ENCODE data around the gene AGPAT4.

AGPAT4 gene

GRCh38 chr6:161162722-161163121, 111.1 kb downstream of the AGPAT4 start:
- DNase-seq, result no peak

GRCh38 chr6:161161889-161162624, 111.8 kb downstream of the AGPAT4 start:
- DNase-seq, result no peak

GRCh38 chr6:161161121-161161520, 112.7 kb downstream of the AGPAT4 start:
- DNase-seq, result no peak

- no peak for DNase-seq
These were observed 119.0 kb downstream of the AGPAT4 start for GRCh38 chr6:161154796-161155335.

- DNase-seq, result no peak
These were observed 120.1 kb downstream of the AGPAT4 start for GRCh38 chr6:161153725-161154124.

- DNase-seq, result peak; percentile 34
These were observed 120.8 kb downstream of the AGPAT4 start for GRCh38 chr6:161152907-161153662.

GRCh38 chr6:161152527-161152862, 121.4 kb downstream of the AGPAT4 start:
- no peak for DNase-seq

- DNase-seq, result no peak
These were observed 122.0 kb downstream of the AGPAT4 start for GRCh38 chr6:161151660-161152526.

- DNase-seq, result no peak
These were observed 122.7 kb downstream of the AGPAT4 start for GRCh38 chr6:161151059-161151645.

GRCh38 chr6:161150566-161150965, 123.3 kb downstream of the AGPAT4 start:
- no peak for DNase-seq

- DNase-seq, result no peak
These were observed 123.7 kb downstream of the AGPAT4 start for GRCh38 chr6:161150136-161150535.

- DNase-seq, result no peak
These were observed 130.0 kb downstream of the AGPAT4 start for GRCh38 chr6:161143663-161144430.

GRCh38 chr6:161142957-161143296, 130.9 kb downstream of the AGPAT4 start:
- DNase-seq, result no peak

- no peak for DNase-seq
These were observed 132.7 kb downstream of the AGPAT4 start for GRCh38 chr6:161141173-161141572.

GRCh38 chr6:161140554-161140875, 133.3 kb downstream of the AGPAT4 start:
- DNase-seq, result no peak

- no peak for DNase-seq
These were observed 133.9 kb downstream of the AGPAT4 start for GRCh38 chr6:161139766-161140553.

GRCh38 chr6:161139304-161139765, 134.5 kb downstream of the AGPAT4 start:
- no peak for DNase-seq

GRCh38 chr6:161138543-161139303, 135.1 kb downstream of the AGPAT4 start:
- DNase-seq, result no peak

- DNase-seq, result no peak
These were observed 135.9 kb downstream of the AGPAT4 start for GRCh38 chr6:161137839-161138542.

- no peak for DNase-seq
These were observed 136.5 kb downstream of the AGPAT4 start for GRCh38 chr6:161137320-161137719.
